Gastrocnemius medialis (tissue), 4 donors: Measurements from ENCODE around the gene TMEM169. TPM values are rescaled to one million over a fixed set of nuclear protein-coding genes. Genes with fewer than 3 reads are reported as not detected.

Experiments used
- ATAC-seq, 2 donors: fragments of 150-250 bp; one replicate each; pipeline ENCODE4 v1.9.1; 2016
- DNase-seq, 2 donors: peaks; one replicate each; pipeline ENCODE4 v3.0.0-alpha.2; 2019
- H3K27ac ChIP-seq, 4 donors: fragments of 200-600 bp; sonication (generic); 1 replicate in 1 of 4; 2 replicates in 3 of 4; pipeline ENCODE4 v1.5.1; 2016 to 2018; ENCODE audit warnings: mild to moderate bottlenecking in 2 of 4, moderate library complexity in 1 of 4
- H3K27me3 ChIP-seq, 3 donors: fragments of 200-600 bp; sonication (generic) in 2 of 3; 1 replicate in 1 of 3; 2 replicates in 2 of 3; pipeline versions ENCODE4 v1.5.1 to v1.6.0; 2016 to 2019; ENCODE audit warnings: mild to moderate bottlenecking in 1 of 3, moderate library complexity in 1 of 3
- H3K36me3 ChIP-seq, 2 donors: fragments of 200-600 bp; sonication (generic) in 1 of 2; one replicate each; pipeline ENCODE4 v1.5.1; 2017 to 2018
- H3K4me1 ChIP-seq, 2 donors: fragments of 200-600 bp; sonication (generic) in 1 of 2; one replicate each; pipeline ENCODE4 v1.5.1; 2016 to 2017; ENCODE audit warnings: mild to moderate bottlenecking in 2 of 2
- H3K4me3 ChIP-seq, 4 donors: fragments of 200-600 bp; sonication (generic) in 3 of 4; 1 replicate in 1 of 4; 2 replicates in 3 of 4; pipeline ENCODE4 v1.5.1; 2016 to 2019; ENCODE audit warnings: mild to moderate bottlenecking in 2 of 4
- H3K9me3 ChIP-seq, 3 donors: fragments of 200-600 bp; sonication (generic) in 2 of 3; 1 replicate in 1 of 3; 2 replicates in 2 of 3; pipeline ENCODE4 v1.5.1; 2016 to 2019
- POLR2A ChIP-seq, 2 donors: fragments of 450-650 bp; IDR thresholded peaks; one replicate each; pipeline ENCODE4 v1.6.1; 2017; ENCODE audit warnings: antibody characterized with exemption in 2 of 2, mild to moderate bottlenecking in 2 of 2, moderate library complexity in 2 of 2
- in situ Hi-C, 4 donors: fragments of 200-750 bp; cut with MboI; loops; one replicate each; pipeline versions ENCODE4 v1.15.0 to v1.8.0; 2017; ENCODE audit warnings: low sequenced_read_pairs in 4 of 4
- intact Hi-C: fragments of 100-400 bp; cut with DNase I; formaldehyde crosslinking; loops from one replicate; pipeline ENCODE4 v1.15.1; 2023; ENCODE audit warnings: low total_unique reads
- total RNA-seq, 4 donors: library from RNA; depleted of rRNA; stranded (reverse); fragments of >200 nt; gene quantifications; one replicate each; pipeline versions ENCODE4 v1.1.0 to v1.2.3, GENCODE V29; 2016
- TF ChIP-seq, protein P1 (sequence below), 5 experiments: fragments of 450-650 bp in 3 of 5; fragments of 200-600 bp in 2 of 5; sonication (generic) in 2 of 5; IDR thresholded peaks in 4 of 5; conservative IDR thresholded peaks in 1 of 5; 1 replicate in 4 of 5; 2 replicates in 1 of 5; pipeline ENCODE4 v1.5.1; 2016 to 2019; ENCODE audit warnings: antibody characterized with exemption in 5 of 5, mild to moderate bottlenecking in 3 of 5, moderate library complexity in 3 of 5

The TMEM169 gene
- total RNA-seq, 4 donors from 2014 or later: not detected

DNA sequence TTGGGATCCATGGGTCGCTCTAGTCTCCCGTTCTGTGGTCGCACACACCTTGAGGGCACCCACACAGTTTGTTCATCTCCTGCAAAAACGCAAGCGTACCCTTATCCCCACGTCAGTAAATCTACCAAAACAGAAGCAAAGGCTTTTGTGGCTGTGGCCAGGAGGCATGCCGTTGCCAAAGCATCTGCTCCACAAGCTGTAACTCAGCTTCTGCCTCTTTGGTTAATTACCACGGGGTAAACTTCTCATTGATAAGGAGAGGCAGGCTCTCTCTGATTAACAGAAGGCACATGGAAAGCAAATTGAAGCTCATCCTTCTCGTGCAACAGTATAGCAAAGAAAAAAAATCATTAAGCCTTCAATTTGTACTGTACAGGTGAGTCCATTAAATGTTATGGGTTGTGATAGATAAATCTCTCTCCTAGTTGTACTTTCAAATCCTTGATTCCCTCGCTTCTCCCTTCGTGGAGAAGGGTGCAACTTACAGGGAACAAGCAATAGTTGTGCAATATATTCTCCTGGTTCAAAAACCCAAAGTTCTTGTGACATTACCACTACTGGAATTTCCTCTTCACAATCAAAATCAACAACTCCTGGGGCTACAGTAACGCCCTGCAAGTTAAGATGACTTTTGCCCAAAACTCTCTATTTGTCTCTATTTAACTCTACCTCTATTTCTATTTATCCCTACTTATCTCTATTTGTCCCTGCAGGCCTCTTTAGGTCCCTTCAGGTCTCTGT, 10.4 kb upstream of the TMEM169 start:
- no peak overlapping the region for H3K4me3 ChIP-seq
- ATAC-seq: no peak
- H3K9me3 ChIP-seq: no peaks in the 10 kb centered on the region
- no peaks in the 10 kb centered on the region for H3K4me1 ChIP-seq
- no peaks in the 10 kb centered on the region for H3K27me3 ChIP-seq
- intact Hi-C loops (no loop called here), in situ Hi-C loops (no loop called here)
- no peak overlapping the region for H3K27ac ChIP-seq
- DNase-seq: no peak
- no peaks in the 10 kb centered on the region for H3K36me3 ChIP-seq
- TF ChIP-seq, protein P1, sequence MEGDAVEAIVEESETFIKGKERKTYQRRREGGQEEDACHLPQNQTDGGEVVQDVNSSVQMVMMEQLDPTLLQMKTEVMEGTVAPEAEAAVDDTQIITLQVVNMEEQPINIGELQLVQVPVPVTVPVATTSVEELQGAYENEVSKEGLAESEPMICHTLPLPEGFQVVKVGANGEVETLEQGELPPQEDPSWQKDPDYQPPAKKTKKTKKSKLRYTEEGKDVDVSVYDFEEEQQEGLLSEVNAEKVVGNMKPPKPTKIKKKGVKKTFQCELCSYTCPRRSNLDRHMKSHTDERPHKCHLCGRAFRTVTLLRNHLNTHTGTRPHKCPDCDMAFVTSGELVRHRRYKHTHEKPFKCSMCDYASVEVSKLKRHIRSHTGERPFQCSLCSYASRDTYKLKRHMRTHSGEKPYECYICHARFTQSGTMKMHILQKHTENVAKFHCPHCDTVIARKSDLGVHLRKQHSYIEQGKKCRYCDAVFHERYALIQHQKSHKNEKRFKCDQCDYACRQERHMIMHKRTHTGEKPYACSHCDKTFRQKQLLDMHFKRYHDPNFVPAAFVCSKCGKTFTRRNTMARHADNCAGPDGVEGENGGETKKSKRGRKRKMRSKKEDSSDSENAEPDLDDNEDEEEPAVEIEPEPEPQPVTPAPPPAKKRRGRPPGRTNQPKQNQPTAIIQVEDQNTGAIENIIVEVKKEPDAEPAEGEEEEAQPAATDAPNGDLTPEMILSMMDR (IDR thresholded peaks at IDR 0.05 in 4 of 5, conservative IDR thresholded peaks at IDR 0.05 in 1 of 5): no peak
- no peak for TF ChIP-seq POLR2A (IDR thresholded peaks at IDR 0.05)

DNA sequence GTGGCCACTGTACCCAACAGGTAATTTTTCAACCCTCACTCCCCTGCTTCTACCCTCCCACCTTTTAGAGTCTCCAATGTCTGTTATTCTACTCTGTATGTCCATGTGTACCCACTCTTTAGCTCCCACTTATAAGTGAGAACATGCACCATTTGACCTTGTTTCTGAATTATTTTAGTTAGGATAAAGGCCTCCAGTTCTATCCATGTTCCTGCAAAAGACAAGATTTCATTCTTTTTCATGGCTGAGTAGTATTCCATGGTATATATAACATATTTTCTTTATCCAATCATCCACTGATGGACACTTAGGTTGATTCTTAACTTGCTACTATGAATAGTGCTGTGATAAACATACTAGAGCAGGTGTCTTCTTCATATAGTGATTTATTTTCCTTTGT, 9.2 kb upstream of the TMEM169 start:
- TF ChIP-seq, protein P1 (IDR thresholded peaks at IDR 0.05 in 4 of 5, conservative IDR thresholded peaks at IDR 0.05 in 1 of 5): no peak
- no peak for TF ChIP-seq POLR2A (IDR thresholded peaks at IDR 0.05)
- in situ Hi-C loops: no loop called here
- H3K27me3 ChIP-seq: no peaks in the 10 kb centered on the region
- no peak for DNase-seq
- no peak overlapping the region for H3K27ac ChIP-seq
- H3K4me1 ChIP-seq: no peaks in the 10 kb centered on the region
- H3K9me3 ChIP-seq: no peaks in the 10 kb centered on the region
- intact Hi-C loops: no loop called here
- no peak for ATAC-seq
- no peak overlapping the region for H3K4me3 ChIP-seq
- no peaks in the 10 kb centered on the region for H3K36me3 ChIP-seq

DNA sequence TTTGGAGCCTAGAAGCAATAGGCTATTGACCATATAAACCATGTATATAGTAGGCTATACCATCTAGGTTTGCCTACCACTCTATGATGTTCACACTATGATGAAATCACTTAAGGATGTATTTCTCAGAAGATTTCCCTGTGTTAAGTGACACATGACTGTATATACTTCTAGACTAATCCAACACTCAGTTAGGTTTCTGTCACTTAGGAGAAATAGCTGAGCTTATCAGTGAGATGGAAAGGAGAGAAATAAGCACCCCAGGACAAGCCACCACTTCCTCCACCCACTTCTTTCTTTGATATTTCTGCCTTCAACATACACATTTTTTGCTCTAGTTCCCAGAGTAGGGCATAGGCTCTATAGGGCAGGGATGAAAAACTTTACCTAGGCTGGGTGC, 7.9 kb upstream of the TMEM169 start:
- in situ Hi-C loops: no loop called here
- DNase-seq (no peak), ATAC-seq (no peak)
- H3K27ac ChIP-seq: no peak overlapping the region
- H3K9me3 ChIP-seq: no peaks in the 10 kb centered on the region
- TF ChIP-seq POLR2A (IDR thresholded peaks at IDR 0.05): no peak
- TF ChIP-seq, protein P1 (IDR thresholded peaks at IDR 0.05 in 4 of 5, conservative IDR thresholded peaks at IDR 0.05 in 1 of 5): no peak
- no peaks in the 10 kb centered on the region for H3K27me3 ChIP-seq
- H3K36me3 ChIP-seq: no peaks in the 10 kb centered on the region
- intact Hi-C loops: no loop called here
- H3K4me3 ChIP-seq: no peak overlapping the region
- no peaks in the 10 kb centered on the region for H3K4me1 ChIP-seq

DNA sequence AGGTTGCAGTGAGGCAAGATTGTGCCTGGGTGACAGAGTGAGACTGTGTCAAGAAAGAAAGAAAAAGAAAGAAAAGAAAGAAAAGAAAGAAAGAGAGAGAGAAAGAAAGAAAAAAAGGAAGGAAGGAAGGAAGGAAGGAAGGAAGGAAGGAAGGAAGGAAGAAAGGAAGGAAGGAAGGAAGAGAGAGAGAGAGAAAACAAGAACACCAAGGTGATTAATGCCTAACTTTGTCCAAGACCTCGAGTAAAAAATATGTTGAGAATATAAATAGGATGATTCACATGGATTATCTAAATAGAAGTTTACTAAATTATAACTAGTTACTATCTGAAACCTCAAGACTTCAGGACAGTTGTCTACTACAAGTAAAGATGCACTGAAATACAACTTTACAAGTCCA, 7.3 kb upstream of the TMEM169 start:
- no peaks in the 10 kb centered on the region for H3K27me3 ChIP-seq
- no peaks in the 10 kb centered on the region for H3K4me1 ChIP-seq
- no peaks in the 10 kb centered on the region for H3K9me3 ChIP-seq
- ATAC-seq (no peak), DNase-seq (no peak)
- in situ Hi-C loops: no loop called here
- no peak for TF ChIP-seq POLR2A (IDR thresholded peaks at IDR 0.05)
- TF ChIP-seq, protein P1 (IDR thresholded peaks at IDR 0.05 in 4 of 5, conservative IDR thresholded peaks at IDR 0.05 in 1 of 5): no peak
- intact Hi-C loops: no loop called here
- H3K27ac ChIP-seq: no peak overlapping the region
- no peak overlapping the region for H3K4me3 ChIP-seq
- no peaks in the 10 kb centered on the region for H3K36me3 ChIP-seq

DNA sequence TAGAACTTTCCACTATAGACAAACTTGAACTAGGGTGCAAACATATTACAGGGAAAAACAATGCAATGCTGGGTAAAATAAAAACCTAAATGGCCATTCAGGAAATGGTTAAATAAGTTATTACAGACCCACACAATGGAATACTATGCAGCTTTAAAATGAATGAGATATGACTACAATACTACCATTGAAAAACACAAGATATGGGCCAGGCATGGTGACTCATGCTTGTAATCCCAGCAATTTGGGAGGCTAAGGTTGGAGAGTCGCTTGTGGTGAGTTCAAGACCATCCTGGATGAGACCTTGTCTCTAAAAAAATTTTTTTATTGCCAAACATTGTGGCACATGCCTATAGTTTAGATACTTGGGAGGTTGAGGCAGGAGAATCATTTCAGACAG, 6.9 kb upstream of the TMEM169 start:
- ATAC-seq: no peak

More for the DNA sequence above, 6.9 kb upstream of the TMEM169 start:
- H3K36me3 ChIP-seq: no peaks in the 10 kb centered on the region
- no peak overlapping the region for H3K27ac ChIP-seq
- no peak for DNase-seq
- H3K4me1 ChIP-seq: no peaks in the 10 kb centered on the region
- H3K4me3 ChIP-seq: no peak overlapping the region
- H3K27me3 ChIP-seq: no peaks in the 10 kb centered on the region
- no peaks in the 10 kb centered on the region for H3K9me3 ChIP-seq
- TF ChIP-seq, protein P1 (IDR thresholded peaks at IDR 0.05 in 4 of 5, conservative IDR thresholded peaks at IDR 0.05 in 1 of 5): no peak
- no peak for TF ChIP-seq POLR2A (IDR thresholded peaks at IDR 0.05)
- in situ Hi-C loops (no loop called here), intact Hi-C loops (no loop called here)
